ENCODE data around the gene ZNF143.

DNA sequence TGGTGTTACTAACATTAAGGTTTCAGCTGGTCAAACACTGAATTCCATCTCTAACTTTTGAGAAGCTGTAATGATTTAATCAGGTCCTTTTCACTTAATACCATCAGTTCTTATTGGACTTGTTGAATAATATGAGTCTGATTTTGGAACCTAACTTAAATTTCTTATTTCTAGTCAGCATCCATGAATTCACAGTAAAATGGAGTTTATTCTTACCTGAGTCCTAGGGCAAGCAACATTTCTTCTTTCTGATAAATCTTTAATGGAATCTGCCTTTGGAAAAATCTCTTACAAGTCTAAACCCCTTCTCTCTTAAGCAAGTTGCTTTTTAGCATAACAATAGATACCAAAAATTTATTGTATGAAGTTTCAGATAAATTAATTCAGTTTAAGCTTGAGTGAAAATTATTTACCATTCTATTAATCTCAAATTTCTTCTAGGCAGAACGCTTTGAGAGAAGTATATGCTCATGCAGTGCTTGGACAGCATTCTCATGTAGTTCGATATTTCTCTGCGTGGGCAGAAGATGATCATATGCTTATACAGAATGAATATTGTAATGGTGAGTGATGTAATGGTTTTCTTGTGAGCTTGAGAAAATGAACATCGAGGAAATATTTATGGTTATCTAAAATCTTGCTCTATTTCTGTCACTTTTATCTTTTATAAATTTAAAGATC lies 116.0 kb downstream of the ZNF143 start:
- TF ChIP-seq, protein P1, sequence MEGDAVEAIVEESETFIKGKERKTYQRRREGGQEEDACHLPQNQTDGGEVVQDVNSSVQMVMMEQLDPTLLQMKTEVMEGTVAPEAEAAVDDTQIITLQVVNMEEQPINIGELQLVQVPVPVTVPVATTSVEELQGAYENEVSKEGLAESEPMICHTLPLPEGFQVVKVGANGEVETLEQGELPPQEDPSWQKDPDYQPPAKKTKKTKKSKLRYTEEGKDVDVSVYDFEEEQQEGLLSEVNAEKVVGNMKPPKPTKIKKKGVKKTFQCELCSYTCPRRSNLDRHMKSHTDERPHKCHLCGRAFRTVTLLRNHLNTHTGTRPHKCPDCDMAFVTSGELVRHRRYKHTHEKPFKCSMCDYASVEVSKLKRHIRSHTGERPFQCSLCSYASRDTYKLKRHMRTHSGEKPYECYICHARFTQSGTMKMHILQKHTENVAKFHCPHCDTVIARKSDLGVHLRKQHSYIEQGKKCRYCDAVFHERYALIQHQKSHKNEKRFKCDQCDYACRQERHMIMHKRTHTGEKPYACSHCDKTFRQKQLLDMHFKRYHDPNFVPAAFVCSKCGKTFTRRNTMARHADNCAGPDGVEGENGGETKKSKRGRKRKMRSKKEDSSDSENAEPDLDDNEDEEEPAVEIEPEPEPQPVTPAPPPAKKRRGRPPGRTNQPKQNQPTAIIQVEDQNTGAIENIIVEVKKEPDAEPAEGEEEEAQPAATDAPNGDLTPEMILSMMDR (IDR thresholded peaks at IDR 0.05; ENCODE audit: insufficient read depth, low read depth, low read length) = no peak
- TF ChIP-seq EZH2 (IDR thresholded peaks at IDR 0.05; ENCODE audit: insufficient read depth, low read length) = no peak
